ENCODE results near the gene CCDC121. TPM values are rescaled to one million over a fixed set of nuclear protein-coding genes. Genes with fewer than 3 reads are reported as not detected.

Gene CCDC121
- total and polyA plus RNA-seq, 10 donors = 1.5 to 7.8 (median 3.6) TPM

DNA sequence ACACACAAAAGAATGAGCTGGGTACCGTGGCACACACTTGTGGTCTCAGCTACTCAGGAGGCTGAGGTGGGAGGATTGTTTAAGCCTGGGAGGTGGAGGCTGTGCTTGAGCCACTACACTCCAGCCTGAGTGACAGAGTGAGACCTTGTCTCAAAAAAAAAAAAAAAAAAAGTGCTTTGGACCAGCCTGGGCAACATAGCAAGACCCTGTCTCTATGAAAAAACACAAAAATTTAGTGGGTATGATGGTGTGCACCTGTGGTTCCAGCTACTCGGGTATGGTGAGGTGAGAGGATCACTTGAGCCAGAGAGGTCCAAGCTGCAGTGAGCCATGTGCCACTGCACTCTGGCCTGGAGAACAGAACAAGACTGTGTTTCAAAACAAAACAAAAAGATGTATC lies 35.6 kb downstream of the CCDC121 start:
- no peak for DNase-seq
- WGBS, 5 donors = 92 to 100% (median 98%) methylated on average over 2 of the region's 2 CpGs
- Histone ChIP-seq H3K4me3 (no peak overlapping the region), H3K4me1 (peaks cover 0 to 35% (median 4%) of the 10 kb centered on the region in 6 donors), H3K27ac (no peak overlapping the region), H3K36me3 (peaks cover 0 to 70% (median 9%) of the 10 kb centered on the region in 6 donors), H3K27me3 (replicated peaks in 1 of 7) (no peaks in the 10 kb centered on the region), H3K9me3 (peaks cover 6 to 78% (median 72%) of the 10 kb centered on the region in 8 donors)
- TF ChIP-seq CTCF (IDR thresholded peaks at IDR 0.05 in 8 of 11, conservative IDR thresholded peaks at IDR 0.05 in 3 of 11) (no peak), POLR2A (IDR thresholded peaks at IDR 0.05) (no peak), POLR2AphosphoS5 (IDR thresholded peaks at IDR 0.05) (no peak)
- intact Hi-C loops (cut with DNase I; ENCODE audit: low total_unique reads) = no loop called here

DNA sequence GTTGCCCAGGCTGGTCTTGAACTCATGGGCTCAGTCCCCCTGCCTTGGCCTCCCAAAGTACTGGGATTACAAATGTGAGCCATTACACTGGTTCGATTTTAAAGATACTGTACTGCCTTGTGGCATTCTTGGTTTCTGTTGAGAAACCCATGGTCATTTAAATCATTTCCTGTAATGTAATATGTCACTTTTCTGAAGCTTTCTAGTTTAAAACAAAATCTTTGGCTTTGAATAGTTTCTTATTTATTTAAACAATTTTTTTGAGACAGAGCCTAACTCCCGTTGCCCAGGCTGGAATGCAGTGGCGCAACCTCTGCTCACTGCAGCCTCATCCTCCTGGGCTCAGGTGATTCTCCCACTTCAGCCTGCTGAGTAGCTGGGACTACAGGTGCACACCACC lies 37.1 kb downstream of the CCDC121 start:
- Histone ChIP-seq H3K27ac (no peak overlapping the region), H3K36me3 (peaks cover 0 to 65% (median 6%) of the 10 kb centered on the region in 6 donors), H3K4me3 (no peak overlapping the region), H3K4me1 (peaks cover 0 to 34% (median 1%) of the 10 kb centered on the region in 6 donors), H3K9me3 (peaks cover 6 to 79% (median 74%) of the 10 kb centered on the region in 8 donors), H3K27me3 (replicated peaks in 1 of 7) (no peaks in the 10 kb centered on the region)
- intact Hi-C loops (cut with DNase I; ENCODE audit: low total_unique reads) = no loop called here
- DNase-seq = no peak
- TF ChIP-seq CTCF (IDR thresholded peaks at IDR 0.05 in 8 of 11, conservative IDR thresholded peaks at IDR 0.05 in 3 of 11) = no peak
- TF ChIP-seq POLR2A (IDR thresholded peaks at IDR 0.05) = no peak
- TF ChIP-seq POLR2AphosphoS5 (IDR thresholded peaks at IDR 0.05) = no peak
- 59 to 87% (median 84%) methylated on average over 3 of the region's 3 CpGs for whole genome bisulfite sequencing, 5 donors

GRCh38 chr2:27588308-27588707 lies 40.5 kb downstream of the CCDC121 start:
- no peak overlapping the region for H3K27ac ChIP-seq
- no peaks in the 10 kb centered on the region for H3K27me3 ChIP-seq (replicated peaks in 1 of 7)
- H3K9me3 ChIP-seq = peaks cover 6 to 48% (median 44%) of the 10 kb centered on the region in 8 donors
- no peak for DNase-seq
- H3K36me3 ChIP-seq = peaks cover 0 to 35% (median 6%) of the 10 kb centered on the region in 6 donors
- 97 to 100% (median 98%) methylated on average over 2 of the region's 2 CpGs for WGBS, 5 donors
- TF ChIP-seq POLR2AphosphoS5 (IDR thresholded peaks at IDR 0.05) (no peak), POLR2A (IDR thresholded peaks at IDR 0.05) (no peak), CTCF (IDR thresholded peaks at IDR 0.05 in 8 of 11, conservative IDR thresholded peaks at IDR 0.05 in 3 of 11) (no peak)
- intact Hi-C loops (cut with DNase I; ENCODE audit: low total_unique reads) = no loop called here
- H3K4me3 ChIP-seq = no peak overlapping the region
- H3K4me1 ChIP-seq = peaks cover 10 to 57% (median 29%) of the 10 kb centered on the region in 6 donors

GRCh38 chr2:27587025-27587424 lies 41.8 kb downstream of the CCDC121 start:
- no peak overlapping the region for H3K4me3 ChIP-seq
- 73 to 89% (median 84%) methylated on average over 2 of the region's 2 CpGs for WGBS, 5 donors
- TF ChIP-seq CTCF (IDR thresholded peaks at IDR 0.05 in 8 of 11, conservative IDR thresholded peaks at IDR 0.05 in 3 of 11) (no peak), POLR2A (IDR thresholded peaks at IDR 0.05) (no peak), POLR2AphosphoS5 (IDR thresholded peaks at IDR 0.05) (no peak)
- H3K36me3 ChIP-seq = peaks cover 0 to 33% (median 6%) of the 10 kb centered on the region in 6 donors
- H3K27ac ChIP-seq = no peak overlapping the region
- intact Hi-C loops (cut with DNase I; ENCODE audit: low total_unique reads) = no loop called here
- DNase-seq = no peak
- H3K4me1 ChIP-seq = peaks cover 10 to 62% (median 29%) of the 10 kb centered on the region in 6 donors
- no peaks in the 10 kb centered on the region for H3K27me3 ChIP-seq (replicated peaks in 1 of 7)
- peaks cover 6 to 42% (median 38%) of the 10 kb centered on the region in 8 donors for H3K9me3 ChIP-seq

All from spleen (tissue), 11 donors.